Gastrocnemius medialis (tissue), 4 donors: ENCODE data around the gene KRT78.

Experiments
- CTCF ChIP-seq, 5 experiments: fragments of 450-650 bp in 3 of 5; fragments of 200-600 bp in 2 of 5; sonication (generic) in 2 of 5; IDR thresholded peaks in 4 of 5; conservative IDR thresholded peaks in 1 of 5; 1 replicate in 4 of 5; 2 replicates in 1 of 5; pipeline ENCODE4 v1.5.1; 2016 to 2019; ENCODE audit warnings: antibody characterized with exemption in 5 of 5, mild to moderate bottlenecking in 3 of 5, moderate library complexity in 3 of 5
- POLR2A ChIP-seq, 2 donors: fragments of 450-650 bp; IDR thresholded peaks; one replicate each; pipeline ENCODE4 v1.6.1; 2017; ENCODE audit warnings: antibody characterized with exemption in 2 of 2, mild to moderate bottlenecking in 2 of 2, moderate library complexity in 2 of 2

GRCh38 chr12:52848661-52849255 is at the start of gene KRT78:
- no peak for TF ChIP-seq CTCF (IDR thresholded peaks at IDR 0.05 in 4 of 5, conservative IDR thresholded peaks at IDR 0.05 in 1 of 5)
- TF ChIP-seq POLR2A (IDR thresholded peaks at IDR 0.05), result no peak
